Effector CD8-positive, alpha-beta T cell (primary cell): Measurements from ENCODE around the gene ECM2.

ENCODE experiments used
- DNase-seq: peaks from one replicate; lab custom pipeline; 2025; lab: John Stamatoyannopoulos, UW

ECM2 gene

DNA sequence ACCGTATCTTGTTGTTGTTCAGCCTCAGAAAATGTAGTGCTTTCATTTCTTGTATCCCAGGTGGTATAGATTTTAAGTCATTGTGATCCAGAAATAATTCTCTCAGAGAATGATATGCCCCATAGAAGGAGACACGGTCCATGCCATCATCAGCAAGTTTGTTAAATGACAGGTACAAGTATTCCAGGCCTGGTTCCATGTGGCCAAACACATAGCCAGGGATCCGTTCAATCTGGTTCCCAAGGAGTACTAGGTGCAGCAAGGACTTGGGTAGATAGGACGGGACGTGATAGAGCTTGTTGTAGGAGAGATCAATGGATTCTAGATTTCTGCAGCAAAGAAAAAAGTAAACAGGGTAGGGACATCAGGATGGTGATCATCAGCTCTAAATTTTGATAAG, 35.1 kb downstream of the ECM2 start:
- DNase-seq = no peak

DNA sequence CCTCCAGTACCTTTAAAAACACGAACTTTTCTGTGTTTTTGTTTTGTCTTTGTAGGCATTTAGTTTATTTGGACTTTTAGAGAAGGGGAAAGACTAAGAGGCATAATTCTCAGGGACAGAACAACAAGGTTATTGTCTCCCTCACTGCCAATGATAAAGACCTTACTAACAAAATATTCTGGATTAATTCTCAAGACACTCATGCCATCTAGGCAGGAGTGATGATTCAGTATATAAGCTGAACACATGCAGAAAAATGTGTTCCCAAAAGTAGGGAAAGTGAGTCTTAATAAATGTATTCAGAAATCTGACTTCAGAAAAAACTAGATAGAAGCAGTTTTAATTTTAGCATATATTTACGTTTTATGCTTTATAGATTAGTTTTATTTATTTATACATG, 36.1 kb downstream of the ECM2 start:
- no peak for DNase-seq

DNA sequence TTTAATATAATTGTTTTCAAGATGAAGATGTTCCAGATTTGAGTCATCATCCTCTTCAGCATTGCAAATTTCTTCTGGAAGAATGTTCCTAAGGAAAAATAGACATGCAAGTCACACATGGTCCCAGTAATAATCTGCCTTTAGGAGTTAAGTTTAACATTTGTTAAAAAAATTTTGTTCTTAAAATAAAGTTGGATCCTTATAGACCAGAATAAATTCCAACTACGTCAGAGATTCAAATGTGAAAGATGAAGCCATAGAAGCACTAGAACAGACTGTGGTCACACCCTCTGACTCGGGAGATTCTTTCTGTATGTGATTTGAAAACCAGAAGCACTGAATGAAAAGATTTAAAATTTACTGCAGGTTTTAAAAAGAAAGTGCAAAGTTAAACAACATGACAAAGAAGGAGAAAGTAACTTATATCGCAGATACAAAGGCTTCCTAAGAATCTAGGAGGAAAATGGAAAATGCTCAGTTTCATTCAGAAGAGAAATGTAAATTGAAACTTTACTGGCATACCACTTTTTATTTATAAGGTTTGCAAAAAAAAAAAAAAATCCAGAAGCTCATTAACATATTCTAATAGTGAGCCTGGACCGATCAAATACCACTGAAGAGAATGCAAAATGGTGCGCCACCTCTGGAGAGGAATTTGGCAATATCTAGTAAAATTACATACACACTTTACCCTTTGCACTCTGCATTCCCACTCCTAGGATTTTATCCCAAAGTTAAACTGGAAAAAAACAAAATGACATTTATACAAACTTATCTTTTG, 39.2 kb downstream of the ECM2 start:
- DNase-seq = no peak

- no peak for DNase-seq
These were observed 40.9 kb downstream of the ECM2 start for GRCh38 chr9:92494856-92495255.

DNA sequence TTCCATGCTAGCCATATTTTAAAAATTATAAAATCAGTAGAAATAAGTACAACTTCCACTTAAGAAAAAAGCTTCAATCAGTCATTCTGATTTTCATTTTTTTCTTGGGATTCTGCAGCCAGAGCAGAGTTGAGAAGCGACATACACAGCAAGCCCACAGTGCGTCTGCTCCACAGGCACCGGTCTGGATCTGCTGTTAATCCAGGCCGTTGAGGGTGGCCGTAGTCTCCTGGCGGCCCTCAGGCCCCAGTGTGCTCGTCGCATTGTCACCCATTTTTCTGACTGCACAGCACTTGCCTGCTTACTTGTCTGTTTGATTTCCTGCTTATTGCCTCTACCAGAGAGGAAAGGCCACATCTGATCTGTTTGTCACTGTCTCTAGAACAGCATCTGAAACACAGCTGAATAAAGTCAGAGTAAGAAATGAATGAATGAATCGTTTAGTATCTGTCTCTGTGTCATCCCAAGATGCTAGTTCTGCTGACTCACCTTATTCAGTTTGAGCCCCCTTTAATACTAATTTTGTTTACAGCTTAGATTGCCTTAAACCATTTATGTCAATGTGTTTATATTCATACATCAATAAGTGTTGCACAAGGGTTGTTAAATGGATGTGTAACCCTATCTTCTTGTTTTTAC, 41.9 kb downstream of the ECM2 start:
- no peak for DNase-seq

- DNase-seq = no peak
These were observed 42.9 kb downstream of the ECM2 start for GRCh38 chr9:92492781-92493401.

- DNase-seq = no peak
These were observed 46.9 kb downstream of the ECM2 start for GRCh38 chr9:92488681-92489550.

DNA sequence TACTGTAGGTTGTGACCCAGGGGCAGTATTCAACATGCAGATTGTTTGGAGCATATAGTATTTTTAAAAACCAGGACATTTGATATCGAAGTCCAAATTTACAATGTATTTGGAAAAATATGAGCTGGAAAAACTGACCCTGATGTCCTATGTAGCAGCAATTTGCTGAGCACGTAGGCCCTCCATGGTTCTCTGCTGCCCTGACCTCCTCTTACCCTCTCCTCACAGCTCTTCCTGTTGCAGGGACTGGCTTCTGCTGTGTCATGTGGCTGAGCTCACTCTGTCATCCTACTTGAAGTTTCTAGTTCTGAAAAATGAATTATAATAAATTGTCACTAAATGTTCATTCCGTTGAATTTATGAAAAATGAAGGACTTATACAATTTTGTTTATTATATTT, 49.4 kb downstream of the ECM2 start:
- no peak for DNase-seq

GRCh38 chr9:92484563-92484962, 51.2 kb downstream of the ECM2 start:
- no peak for DNase-seq

DNA sequence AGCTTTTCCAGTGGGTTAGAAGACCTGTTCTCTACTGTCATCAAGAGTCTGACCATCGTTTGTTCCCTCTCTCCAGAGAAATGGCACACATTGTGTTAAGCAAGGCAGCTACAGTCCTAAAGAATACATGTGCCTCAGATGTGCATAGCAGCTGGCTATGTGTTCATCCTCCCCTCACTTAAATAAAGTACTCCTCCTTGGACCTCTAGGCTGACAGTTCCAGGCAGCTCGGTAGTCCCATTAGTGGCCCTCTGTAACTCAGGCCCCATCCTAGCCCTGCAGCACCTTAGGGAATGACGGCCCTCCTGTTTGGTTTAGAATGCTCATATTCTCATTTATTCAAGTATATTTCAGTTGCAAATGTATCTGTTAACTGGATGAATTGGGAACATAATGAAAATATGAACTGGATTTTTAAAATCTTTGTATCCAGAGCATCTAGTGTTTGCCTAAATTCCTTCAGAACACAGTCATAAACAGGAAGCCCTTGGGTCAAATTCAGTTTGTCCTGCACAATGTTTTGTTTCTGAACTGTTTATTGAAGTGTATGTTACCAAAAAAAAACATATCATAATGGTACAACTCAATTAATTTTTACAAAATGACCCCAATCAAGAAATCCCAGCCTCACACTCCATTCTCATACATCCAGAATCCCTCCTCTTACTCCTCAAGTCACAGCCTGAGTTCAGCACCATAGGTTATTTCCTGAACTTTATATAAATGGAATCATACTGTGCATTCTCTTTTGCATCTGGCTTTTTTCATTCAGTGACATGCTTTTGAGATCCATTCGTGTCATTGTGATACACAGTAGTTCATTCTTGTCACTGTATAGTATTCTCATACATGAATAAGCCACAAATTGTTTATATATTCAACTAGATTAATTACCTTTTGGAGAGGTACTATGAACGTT, 51.9 kb downstream of the ECM2 start:
- no peak for DNase-seq

DNA sequence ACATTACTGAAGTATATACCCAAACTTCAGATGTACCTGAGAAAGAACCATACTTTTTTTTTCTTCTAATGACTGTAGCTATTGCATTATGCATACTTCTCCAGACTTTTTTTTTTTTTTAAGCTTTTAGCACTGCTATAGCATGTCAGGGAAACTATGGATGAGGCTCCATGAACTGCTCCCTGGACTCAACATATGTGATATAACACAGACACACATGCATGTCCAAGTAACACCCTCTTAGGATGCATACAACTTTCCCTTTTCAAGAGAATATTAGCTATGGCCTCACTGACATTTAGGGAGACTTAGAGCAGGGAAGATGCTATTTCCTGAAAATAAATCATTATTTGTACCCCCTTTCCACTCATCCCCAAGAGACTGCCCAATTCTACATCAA, 53.0 kb downstream of the ECM2 start:
- DNase-seq = no peak

GRCh38 chr9:92482329-92482728, 53.5 kb downstream of the ECM2 start, which contains the start of gene ASPN:
TSS of gene ASPN (minus strand) at chr9:92482506.
- DNase-seq = no peak

GRCh38 chr9:92480986-92481633, 54.7 kb downstream of the ECM2 start:
- no peak for DNase-seq

GRCh38 chr9:92480291-92480771, 55.5 kb downstream of the ECM2 start:
- DNase-seq = no peak

DNA sequence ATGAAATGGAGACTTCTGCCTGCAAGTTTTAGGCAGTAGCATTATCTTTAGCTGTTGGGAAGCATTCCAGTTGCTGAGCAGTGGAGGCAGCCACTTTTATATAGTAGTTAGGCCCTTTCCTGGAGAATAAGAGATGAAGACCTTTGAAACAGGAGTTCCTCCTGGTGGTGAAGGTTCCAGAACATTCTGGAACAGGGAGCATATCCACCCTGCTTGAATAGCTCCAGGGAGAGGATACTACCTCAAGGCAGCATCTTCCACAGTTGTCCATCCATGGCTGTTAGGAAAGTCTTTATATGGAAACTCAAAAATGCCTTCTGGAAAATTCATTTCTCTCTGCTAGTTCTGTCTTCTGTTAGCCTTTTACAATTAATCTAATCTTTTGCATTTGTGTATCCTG, 56.4 kb downstream of the ECM2 start:
- no peak for DNase-seq

- DNase-seq = no peak
These were observed 57.0 kb downstream of the ECM2 start for GRCh38 chr9:92478783-92479182.

DNA sequence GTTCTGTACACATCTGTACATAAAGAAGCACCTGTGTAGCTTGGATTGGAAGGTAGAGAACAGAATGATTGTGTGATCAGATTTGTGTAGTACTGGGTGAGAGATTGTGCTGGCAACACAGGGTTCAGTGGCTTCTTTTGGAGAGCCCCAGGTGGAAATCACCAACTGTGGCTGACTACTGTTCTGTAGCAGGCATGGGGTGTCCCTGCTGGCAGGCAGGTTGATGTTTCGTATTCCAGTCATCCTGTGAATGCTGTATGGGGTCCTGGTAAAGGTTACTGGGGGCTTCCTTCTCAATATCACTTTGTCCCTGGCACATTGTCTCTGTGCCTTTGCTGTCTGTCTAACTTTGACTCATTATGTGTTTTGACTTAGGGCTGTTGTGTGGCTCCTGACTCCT, 58.8 kb downstream of the ECM2 start:
- no peak for DNase-seq

- no peak for DNase-seq
These were observed 61.2 kb downstream of the ECM2 start for GRCh38 chr9:92474587-92474986.

GRCh38 chr9:92468206-92468605, 67.6 kb downstream of the ECM2 start:
- no peak for DNase-seq

- DNase-seq = no peak
These were observed 68.3 kb downstream of the ECM2 start for GRCh38 chr9:92467511-92467910.
